Measurements from ENCODE around the gene NAPSA.

DNA sequence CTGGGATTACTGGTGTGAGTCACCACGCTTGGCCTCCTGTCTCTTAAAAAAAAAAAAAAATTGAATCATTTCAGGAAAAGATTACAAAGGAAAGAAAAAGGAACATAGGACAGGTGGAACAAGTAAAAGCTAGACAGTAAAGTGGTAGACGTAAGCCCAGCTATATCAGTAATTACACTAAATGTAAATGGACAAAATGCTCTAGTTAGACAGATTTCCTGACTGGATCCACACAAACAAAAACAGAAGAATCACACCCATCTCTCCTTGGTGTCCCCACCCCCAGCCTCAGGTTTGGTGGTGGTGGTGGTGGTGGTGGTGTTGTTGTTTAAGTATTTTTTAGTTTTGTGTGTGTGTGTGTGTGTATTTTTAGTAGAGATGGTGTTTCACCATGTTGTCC is 47.0 kb upstream of the NAPSA start:
- TF ChIP-seq POLR2A (IDR thresholded peaks at IDR 0.05; ENCODE audit: low read depth) (no peak), CTCF (IDR thresholded peaks at IDR 0.05) (no peak), POLR2AphosphoS5 (IDR thresholded peaks at IDR 0.05) (no peak), EP300 (IDR thresholded peaks at IDR 0.05) (no peak)

Measured in esophagus muscularis mucosa (tissue), 4 donors.